ENCODE data around the gene MAGI2. TPM values are rescaled to one million over a fixed set of nuclear protein-coding genes. Genes with fewer than 3 reads are reported as not detected.

The MAGI2 gene
- total RNA-seq, 1 donor from 2014 or later: 6.9 TPM

- no peaks in the 10 kb centered on the region for H3K27me3 ChIP-seq
- no peak overlapping the region for H3K27ac ChIP-seq
- H3K9me3 ChIP-seq: no peaks in the 10 kb centered on the region
- intact Hi-C loops (cut with DNase I): no loop called here
- no peak overlapping the region for H3K4me3 ChIP-seq
- TF ChIP-seq CTCF (IDR thresholded peaks at IDR 0.05): no peak
- TF ChIP-seq POLR2AphosphoS5 (IDR thresholded peaks at IDR 0.05; ENCODE audit: insufficient read depth in 1 of 2, low read depth in 1 of 2): no peak
- no peak for TF ChIP-seq POLR2A (IDR thresholded peaks at IDR 0.05)
- no peaks in the 10 kb centered on the region for H3K4me1 ChIP-seq
- no peak for DNase-seq (ENCODE audit: extremely low spot score in 2 of 2)
- H3K36me3 ChIP-seq: no peaks in the 10 kb centered on the region
Measured at GRCh38 chr7:78684201-78684600, 769.3 kb downstream of the MAGI2 start.

- Histone ChIP-seq H3K4me3 (no peak overlapping the region), H3K9me3 (no peaks in the 10 kb centered on the region), H3K27me3 (no peaks in the 10 kb centered on the region), H3K36me3 (no peaks in the 10 kb centered on the region), H3K27ac (no peak overlapping the region), H3K4me1 (no peaks in the 10 kb centered on the region)
- intact Hi-C loops (cut with DNase I): no loop called here
- no peak for TF ChIP-seq POLR2A (IDR thresholded peaks at IDR 0.05)
- TF ChIP-seq CTCF (IDR thresholded peaks at IDR 0.05): no peak
- TF ChIP-seq POLR2AphosphoS5 (IDR thresholded peaks at IDR 0.05; ENCODE audit: insufficient read depth in 1 of 2, low read depth in 1 of 2): no peak
- DNase-seq (ENCODE audit: extremely low spot score in 2 of 2): no peak
Measured at GRCh38 chr7:78683566-78683965, 769.9 kb downstream of the MAGI2 start.

GRCh38 chr7:78679112-78679876 lies 774.2 kb downstream of the MAGI2 start:
- Histone ChIP-seq H3K27me3 (no peaks in the 10 kb centered on the region), H3K36me3 (no peaks in the 10 kb centered on the region), H3K4me1 (no peaks in the 10 kb centered on the region), H3K27ac (no peak overlapping the region), H3K4me3 (no peak overlapping the region), H3K9me3 (no peaks in the 10 kb centered on the region)
- no peak for DNase-seq (ENCODE audit: extremely low spot score in 2 of 2)
- intact Hi-C loops (cut with DNase I): no loop called here
- TF ChIP-seq POLR2A (IDR thresholded peaks at IDR 0.05) (no peak), CTCF (IDR thresholded peaks at IDR 0.05) (no peak), POLR2AphosphoS5 (IDR thresholded peaks at IDR 0.05; ENCODE audit: insufficient read depth in 1 of 2, low read depth in 1 of 2) (no peak)

- DNase-seq (ENCODE audit: extremely low spot score in 2 of 2): no peak
- TF ChIP-seq POLR2AphosphoS5 (IDR thresholded peaks at IDR 0.05; ENCODE audit: insufficient read depth in 1 of 2, low read depth in 1 of 2) (no peak), CTCF (IDR thresholded peaks at IDR 0.05) (no peak), POLR2A (IDR thresholded peaks at IDR 0.05) (no peak)
- intact Hi-C loops (cut with DNase I): no loop called here
- Histone ChIP-seq H3K27ac (no peak overlapping the region), H3K36me3 (no peaks in the 10 kb centered on the region), H3K9me3 (no peaks in the 10 kb centered on the region), H3K27me3 (no peaks in the 10 kb centered on the region), H3K4me1 (no peaks in the 10 kb centered on the region), H3K4me3 (no peak overlapping the region)
Measured at GRCh38 chr7:78677391-78677790, 776.1 kb downstream of the MAGI2 start.

GRCh38 chr7:78675511-78675910 lies 778.0 kb downstream of the MAGI2 start:
- no peaks in the 10 kb centered on the region for H3K36me3 ChIP-seq
- H3K27me3 ChIP-seq: no peaks in the 10 kb centered on the region
- no peak for DNase-seq (ENCODE audit: extremely low spot score in 2 of 2)
- intact Hi-C loops (cut with DNase I): no loop called here
- H3K27ac ChIP-seq: no peak overlapping the region
- TF ChIP-seq POLR2A (IDR thresholded peaks at IDR 0.05): no peak
- no peak for TF ChIP-seq CTCF (IDR thresholded peaks at IDR 0.05)
- TF ChIP-seq POLR2AphosphoS5 (IDR thresholded peaks at IDR 0.05; ENCODE audit: insufficient read depth in 1 of 2, low read depth in 1 of 2): no peak
- H3K9me3 ChIP-seq: no peaks in the 10 kb centered on the region
- H3K4me3 ChIP-seq: no peak overlapping the region
- H3K4me1 ChIP-seq: no peaks in the 10 kb centered on the region
